Aorta (tissue), 5 donors: ENCODE results near the gene INPP5B. TPM values are rescaled to one million over a fixed set of nuclear protein-coding genes. Genes with fewer than 3 reads are reported as not detected.
A peak's percentile ranks its signal among the peaks of the same experiment; 100 is the strongest.

ENCODE experiments used
- ATAC-seq: fragments of 200-7000 bp; cut with Tn5 transposase; one replicate; pipeline ENCODE4 v1.9.1; 2022; ENCODE audit warnings: moderate library complexity; ENCODE audit not compliant: low FRiP score
- DNase-seq, 2 donors: peaks; one replicate each; pipeline ENCODE4 v3.0.0-alpha.2; 2020
- H3K27ac ChIP-seq, 2 donors: one replicate each; pipeline ENCODE4 v1.5.1; 2013; ENCODE audit warnings: low read length in 2 of 2, mild to moderate bottlenecking in 2 of 2, moderate library complexity in 2 of 2, control low read depth in 1 of 2, inconsistent platforms in 1 of 2, low read depth in 1 of 2
- H3K27me3 ChIP-seq, 2 donors: one replicate each; pipeline ENCODE4 v1.6.1; 2013; ENCODE audit warnings: control low read depth in 1 of 2, low read length in 1 of 2, mild to moderate bottlenecking in 1 of 2, moderate library complexity in 1 of 2; ENCODE audit not compliant: insufficient read depth in 2 of 2, control insufficient read depth in 1 of 2
- H3K36me3 ChIP-seq, 2 donors: one replicate each; pipeline ENCODE4 v1.6.1; 2013; ENCODE audit warnings: control low read depth in 1 of 2, low read length in 1 of 2, mild to moderate bottlenecking in 1 of 2; ENCODE audit not compliant: insufficient read depth in 2 of 2, control insufficient read depth in 1 of 2
- H3K4me1 ChIP-seq, 2 donors: one replicate each; pipeline ENCODE4 v1.6.1; 2013; ENCODE audit warnings: low read length in 2 of 2, control low read depth in 1 of 2, mild to moderate bottlenecking in 1 of 2, moderate library complexity in 1 of 2; ENCODE audit not compliant: insufficient read depth in 2 of 2, control insufficient read depth in 1 of 2
- H3K4me3 ChIP-seq, 2 donors: one replicate each; pipeline ENCODE4 v1.5.1; 2013; ENCODE audit warnings: low read length in 2 of 2, control low read depth in 1 of 2, mild to moderate bottlenecking in 1 of 2
- H3K9me3 ChIP-seq: one replicate; pipeline ENCODE4 v1.6.1; 2013; ENCODE audit warnings: mild to moderate bottlenecking, low read length; ENCODE audit not compliant: control insufficient read depth
- WGBS, 2 donors: extraction: QIAGEN DNeasy Blood & Tissue Kit; methylation state at CpG; one replicate each; pipeline ENCODE4 v1.1.7; 2013; 5-methylcytosine and 5-hydroxymethylcytosine counted together
- intact Hi-C, 2 donors: fragments of 100-400 bp; cut with DNase I; formaldehyde crosslinking; loops; one replicate each; pipeline versions ENCODE4 v1.14.2 to v1.15.0; 2022
- polyA plus RNA-seq, 2 donors: library from polyadenylated mRNA; stranded (reverse); fragments of 200-250 nt; gene quantifications; one replicate each; pipeline ENCODE4 v1.2.3, GENCODE V29; 2013
- total RNA-seq, 2 donors: library from RNA; stranded (reverse); fragmentation: NEBNext Ultra II Directional; extraction: Animal tissue kit (Norgen Biotek cat#: 25700); gene quantifications; one replicate each; pipeline ENCODE4 v1.2.1, GENCODE V29; 2021
- donor health status: healthy with polysubstance abuse.
- donor health status: Bipolar disorder and iron deficiency.
- donor health status: DM: no; HTN: no; CAD: no.
- donor health status: DM: no; HTN: no; CAD: no.
- donor health status: DM: yes; HTN: yes; CAD: no.

Gene INPP5B
- total and polyA plus RNA-seq, 4 donors, result 6.4 to 52.2 (median 33.3) TPM

DNA sequence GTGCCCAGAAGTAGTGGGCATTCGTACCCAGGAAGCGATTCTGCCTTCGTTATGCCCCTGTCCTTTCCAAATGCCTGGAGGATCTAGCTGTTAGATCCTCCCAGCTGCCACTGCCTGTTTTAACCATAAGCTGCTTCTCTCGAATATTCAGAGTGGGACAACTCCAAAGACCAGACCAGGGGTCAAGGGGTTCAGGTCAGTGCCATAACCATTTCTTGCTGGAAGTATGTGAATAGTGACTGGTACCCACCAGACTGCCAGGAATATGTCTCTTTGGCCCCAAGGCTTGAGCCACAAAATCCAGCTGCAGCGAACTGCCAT, 86.5 kb downstream of the INPP5B start:
- no peak for DNase-seq
- intact Hi-C loops, result no loop called here
- no peak for ATAC-seq
- H3K4me3 ChIP-seq, result peak overlapping the region in 1 of 2 donors; percentile 70
- peak overlapping the region in 1 of 2 donors; percentile 37 for H3K27ac ChIP-seq
- H3K36me3 ChIP-seq, result peaks cover 1 to 5% of the 10 kb centered on the region in 2 donors
- H3K27me3 ChIP-seq, result no peaks in the 10 kb centered on the region
- H3K4me1 ChIP-seq, result no peaks in the 10 kb centered on the region
- H3K9me3 ChIP-seq, result no peaks in the 10 kb centered on the region
- 21% methylated on average over 5 of the region's 5 CpGs for WGBS, 2 donors

DNA sequence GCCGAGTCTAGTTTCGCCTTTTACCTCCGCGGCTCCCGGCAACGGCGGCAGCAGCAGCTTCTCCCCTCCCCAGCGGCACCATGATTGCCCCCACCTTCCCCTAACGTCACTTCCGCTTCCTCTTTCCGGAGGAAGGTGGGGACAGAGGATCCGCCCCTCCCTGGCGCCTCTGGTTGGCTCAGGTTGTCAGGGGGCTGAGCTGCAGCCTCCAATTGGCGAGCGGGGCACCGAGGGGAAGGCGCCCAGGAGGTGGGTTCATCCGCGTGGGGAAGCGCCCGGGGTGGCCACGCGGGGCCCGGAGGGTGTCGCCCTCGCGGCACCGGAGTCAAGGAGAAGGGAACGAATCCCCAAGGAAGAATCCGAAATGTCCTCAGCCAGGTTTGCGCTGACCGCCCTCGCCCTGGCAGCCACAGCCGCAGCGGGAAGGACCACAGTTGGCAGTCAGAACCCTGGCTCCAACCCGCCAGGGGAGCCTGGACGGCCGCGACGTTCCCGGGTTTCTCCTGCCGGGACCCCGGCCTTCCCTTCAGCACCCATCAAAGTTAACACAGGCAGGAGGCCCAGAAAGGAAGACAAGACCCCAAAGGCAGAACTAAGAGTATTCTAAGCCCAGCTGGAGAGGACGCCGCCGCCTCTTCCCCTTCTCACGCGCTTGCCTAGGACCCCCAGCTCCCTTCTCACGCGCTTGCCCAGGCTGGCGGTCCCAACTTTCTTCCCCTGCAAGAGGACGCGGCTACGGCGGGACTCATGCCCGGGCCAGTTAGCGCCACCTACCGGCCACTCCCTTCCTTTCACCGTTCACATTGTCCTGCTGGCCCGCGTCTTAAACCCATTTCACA, 87.1 kb downstream of the INPP5B start, which contains the start of gene MTF1:
TSS of gene MTF1 (minus strand) at position 86 of the 839 bp plus-strand sequence. CDS start 1,934 bp downstream, outside the sequence.
- Histone ChIP-seq H3K4me1 (no peaks in the 10 kb centered on the region), H3K27me3 (no peaks in the 10 kb centered on the region), H3K27ac (peak within 1 kb of the TSS in 1 of 2 donors; percentile 37), H3K9me3 (no peaks in the 10 kb centered on the region), H3K36me3 (peaks cover 0 to 9% of the 10 kb centered on the region in 2 donors), H3K4me3 (peak within 1 kb of the TSS; percentile 80 to 86)
- ATAC-seq (peak; percentile 99), DNase-seq (peak; percentile 98 to 99)
- WGBS, 2 donors, result 0% methylated on average over 55 to 61 of the region's 61 CpGs
- intact Hi-C loops, result loop anchor here (2.0 to 5.0 kb wide), 3 partner anchors 47 to 262 kb away; partner anchors contain the start of genes GNL2 (in 1 of the 2) and YRDC (in 1 of the 2)

GRCh38 chr1:37858931-37859506, 87.8 kb downstream of the INPP5B start:
- peak; percentile 48 for ATAC-seq
- H3K4me3 ChIP-seq, result peak overlapping the region; percentile 80 to 86
- 1% methylated on average over 21 of the region's 21 CpGs for WGBS, 2 donors
- peak in 1 of 2 donors; percentile 79 for DNase-seq
- H3K27ac ChIP-seq, result no peak overlapping the region
- intact Hi-C loops, result loop anchor here (2.0 to 5.0 kb wide), 3 partner anchors 47 to 262 kb away; partner anchors contain the start of genes GNL2 (in 1 of the 2) and YRDC (in 1 of the 2)
- no peaks in the 10 kb centered on the region for H3K4me1 ChIP-seq
- H3K27me3 ChIP-seq, result no peaks in the 10 kb centered on the region
- peaks cover 0 to 9% of the 10 kb centered on the region in 2 donors for H3K36me3 ChIP-seq
- no peaks in the 10 kb centered on the region for H3K9me3 ChIP-seq

GRCh38 chr1:37854406-37854805, 92.4 kb downstream of the INPP5B start:
- H3K4me1 ChIP-seq, result peaks cover 2 to 3% of the 10 kb centered on the region in 2 donors
- intact Hi-C loops, result no loop called here
- ATAC-seq (no peak), DNase-seq (no peak)
- peaks cover 0 to 6% of the 10 kb centered on the region in 2 donors for H3K36me3 ChIP-seq
- no peaks in the 10 kb centered on the region for H3K9me3 ChIP-seq
- no peak overlapping the region for H3K27ac ChIP-seq
- no peaks in the 10 kb centered on the region for H3K27me3 ChIP-seq
- 96 to 97% methylated on average over 6 of the region's 6 CpGs for WGBS, 2 donors
- no peak overlapping the region for H3K4me3 ChIP-seq

- no peak for DNase-seq
- H3K4me3 ChIP-seq, result no peak overlapping the region
- H3K9me3 ChIP-seq, result no peaks in the 10 kb centered on the region
- peaks cover 0 to 6% of the 10 kb centered on the region in 2 donors for H3K36me3 ChIP-seq
- ATAC-seq, result no peak
- peaks cover 2 to 3% of the 10 kb centered on the region in 2 donors for H3K4me1 ChIP-seq
- H3K27me3 ChIP-seq, result no peaks in the 10 kb centered on the region
- no peak overlapping the region for H3K27ac ChIP-seq
- intact Hi-C loops, result no loop called here
Observed at GRCh38 chr1:37853157-37853556, 93.7 kb downstream of the INPP5B start.

DNA sequence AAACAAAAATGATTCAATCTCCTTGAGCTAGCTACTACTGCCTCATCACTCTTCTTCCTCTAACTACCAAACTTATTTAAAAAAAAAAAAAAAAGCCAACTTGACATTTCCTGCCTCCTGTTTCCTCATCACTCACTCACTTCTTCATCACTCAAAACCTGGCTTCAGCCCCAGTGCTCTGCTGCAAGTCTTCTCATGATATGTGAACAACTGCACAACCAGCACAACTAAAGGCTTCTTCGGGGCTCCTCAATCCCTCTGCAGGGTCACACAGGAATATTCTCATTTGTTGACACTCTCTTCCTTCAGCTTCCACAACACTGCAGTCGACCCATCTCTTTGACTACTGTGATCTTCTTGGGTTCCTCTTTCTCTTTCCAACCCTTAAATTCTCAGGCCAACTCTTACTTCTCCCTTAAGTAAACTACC, 95.1 kb downstream of the INPP5B start:
- 76 to 86% methylated on average over 2 of the region's 2 CpGs for whole genome bisulfite sequencing, 2 donors
- peaks cover 2 to 3% of the 10 kb centered on the region in 2 donors for H3K4me1 ChIP-seq
- ATAC-seq (no peak), DNase-seq (no peak)
- peaks cover 0 to 4% of the 10 kb centered on the region in 2 donors for H3K36me3 ChIP-seq
- no peaks in the 10 kb centered on the region for H3K9me3 ChIP-seq
- no peak overlapping the region for H3K27ac ChIP-seq
- no peaks in the 10 kb centered on the region for H3K27me3 ChIP-seq
- intact Hi-C loops, result no loop called here
- H3K4me3 ChIP-seq, result no peak overlapping the region

DNA sequence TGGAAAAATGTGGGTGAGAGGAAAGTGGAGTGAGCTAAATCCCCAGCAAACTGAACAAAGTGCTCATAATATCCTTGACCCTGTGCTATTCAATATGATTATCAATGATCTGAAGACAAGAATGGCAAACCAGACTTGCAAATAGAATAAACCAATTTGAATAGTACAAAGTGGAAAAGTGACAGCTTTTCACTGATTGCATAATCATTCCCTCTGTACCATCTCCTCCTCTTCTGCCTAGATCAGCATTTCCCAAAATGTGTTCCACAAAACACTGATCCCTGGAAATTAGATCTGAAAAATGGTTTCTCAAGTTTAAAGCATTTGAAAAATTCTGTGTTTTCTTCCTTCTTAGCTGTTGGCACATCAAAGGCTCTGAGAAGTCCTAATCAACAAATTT, 95.6 kb downstream of the INPP5B start:
- H3K27ac ChIP-seq, result no peak overlapping the region
- ATAC-seq, result no peak
- H3K4me1 ChIP-seq, result peaks cover 2 to 3% of the 10 kb centered on the region in 2 donors

DNA sequence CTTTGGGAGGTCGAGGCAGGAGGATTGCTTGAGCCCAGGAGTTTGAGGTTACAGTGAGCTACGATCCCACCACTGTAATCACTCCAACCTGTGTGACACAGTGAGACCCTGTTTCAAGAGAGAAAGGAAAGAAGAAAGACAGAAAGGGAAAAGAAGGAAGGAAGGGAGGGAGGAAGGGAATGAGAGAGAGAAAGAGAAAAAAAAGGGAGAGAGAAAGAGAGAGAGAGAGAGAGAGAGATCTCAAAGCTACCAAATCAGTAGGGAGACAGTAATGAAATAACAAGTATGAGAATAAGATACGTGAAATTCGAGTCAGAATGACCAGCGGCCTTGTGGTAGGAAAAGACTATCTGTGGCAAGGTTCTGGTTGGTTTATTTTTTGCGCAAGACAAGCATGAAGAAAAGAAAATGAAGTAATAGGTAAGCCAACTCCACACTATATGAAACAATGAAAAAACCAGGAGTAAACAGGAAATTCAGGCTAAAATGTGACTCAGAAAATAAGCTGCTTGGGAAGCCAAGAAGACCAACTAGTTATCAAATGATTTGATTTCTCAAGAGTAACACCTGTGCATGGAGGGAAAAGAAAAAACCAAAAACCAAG, 96.4 kb downstream of the INPP5B start:
- ATAC-seq (no peak), DNase-seq (no peak)
- H3K27me3 ChIP-seq, result no peaks in the 10 kb centered on the region
- peaks cover 0 to 4% of the 10 kb centered on the region in 2 donors for H3K36me3 ChIP-seq
- intact Hi-C loops, result no loop called here
- no peaks in the 10 kb centered on the region for H3K9me3 ChIP-seq
- no peak overlapping the region for H3K27ac ChIP-seq
- no peak overlapping the region for H3K4me3 ChIP-seq
- WGBS, 2 donors, result 89 to 90% methylated on average over 6 of the region's 6 CpGs
- H3K4me1 ChIP-seq, result peaks cover 2 to 3% of the 10 kb centered on the region in 2 donors

More for the DNA sequence above, 95.6 kb downstream of the INPP5B start:
- Histone ChIP-seq H3K27me3 (no peaks in the 10 kb centered on the region), H3K36me3 (peaks cover 0 to 4% of the 10 kb centered on the region in 2 donors), H3K4me3 (no peak overlapping the region), H3K9me3 (no peaks in the 10 kb centered on the region)
- intact Hi-C loops, result no loop called here
- no peak for DNase-seq
